AG04449 (cell line): ENCODE measurements around the gene SARNP.

Experiments used
- CTCF ChIA-PET: fragments of 350-600 bp; formaldehyde crosslinking; extraction: SDS; loops from one replicate; lab custom pipeline; 2021; ENCODE audit warnings: antibody characterized with exemption; lab: Yijun Ruan, JAX
- POLR2A ChIA-PET: fragments of 400-600, 350-600 bp; formaldehyde crosslinking; extraction: SDS; loops from one replicate; lab custom pipeline; 2020; ENCODE audit warnings: antibody characterized with exemption, inconsistent platforms; lab: Yijun Ruan, JAX
- DNase-seq: peaks from one replicate; pipeline ENCODE4 v3.0.0-alpha.2; 2010; ENCODE audit warnings: low read depth, low spot score
- H3K4me3 ChIP-seq: 2 replicates; pipeline ENCODE4 v1.5.1; 2011; ENCODE audit warnings: low read depth, mild to moderate bottlenecking, control low read depth, low read length
- CTCF ChIP-seq: IDR thresholded peaks from one replicate; pipeline ENCODE4 v1.5.1; 2011; ENCODE audit warnings: mild to moderate bottlenecking, moderate library complexity, low read length, control low read depth, inconsistent platforms; ENCODE audit not compliant: insufficient read depth; ENCODE audit errors: missing control alignments

SARNP gene

GRCh38 chr12:55748230-55748993 lies 69.1 kb downstream of the SARNP start:
- POLR2A ChIA-PET = interaction anchor here (0.7 kb wide), 1 partner anchor 9 kb away, joined by 5 read pairs; no protein-coding TSS in a partner anchor
- H3K4me3 ChIP-seq = no peak overlapping the region

GRCh38 chr12:55746913-55747231 lies 70.7 kb downstream of the SARNP start:
- CTCF ChIA-PET = interaction anchor here (1.1 to 8.5 kb wide), 8 partner anchors 9 to 283 kb away, joined by 3 to 60 read pairs (median 4); no protein-coding TSS in a partner anchor
- no peak overlapping the region for H3K4me3 ChIP-seq

More at GRCh38 chr12:55748230-55748993, 69.1 kb downstream of the SARNP start:
- CTCF ChIA-PET = interaction anchor here (0.5 to 8.5 kb wide), 8 partner anchors 8 to 192 kb away, joined by 3 to 60 read pairs (median 5); no protein-coding TSS in a partner anchor
- TF ChIP-seq CTCF = no peak
- DNase-seq = no peak

GRCh38 chr12:55746174-55746912 lies 71.2 kb downstream of the SARNP start:
- no peak for TF ChIP-seq CTCF
- CTCF ChIA-PET = interaction anchor here (1.0 to 8.5 kb wide), 7 partner anchors 9 to 284 kb away, joined by 3 to 60 read pairs (median 10); no protein-coding TSS in a partner anchor
- no peak for DNase-seq
- POLR2A ChIA-PET = interaction anchor here (0.7 to 1.4 kb wide), 4 partner anchors 10 to 85 kb away, joined by 3 to 4 read pairs (median 3); partner anchors contain the start of genes CD63 and DNAJC14
- H3K4me3 ChIP-seq = no peak overlapping the region

More at GRCh38 chr12:55746913-55747231, 70.7 kb downstream of the SARNP start:
- POLR2A ChIA-PET = interaction anchor here (0.9 to 1.1 kb wide), 2 partner anchors 10 to 82 kb away, joined by 3 read pairs; partner anchors contain the start of gene DNAJC14
- DNase-seq = no peak
- no peak for TF ChIP-seq CTCF

GRCh38 chr12:55745361-55746173 lies 72.0 kb downstream of the SARNP start:
- no peak for TF ChIP-seq CTCF
- peak overlapping the region; percentile 43 for H3K4me3 ChIP-seq
- CTCF ChIA-PET = interaction anchor here (0.8 to 8.5 kb wide), 11 partner anchors 8 to 284 kb away, joined by 3 to 60 read pairs (median 5); partner anchors contain the start of gene MMP19
- DNase-seq = no peak
- POLR2A ChIA-PET = interaction anchor here (0.5 to 3.2 kb wide), 6 partner anchors 8 to 85 kb away, joined by 3 to 15 read pairs (median 4); partner anchors contain the start of genes CD63 and DNAJC14

- H3K4me3 ChIP-seq = peak overlapping the region; percentile 75
- ChIA-PET POLR2A (interaction anchor here (0.5 to 3.2 kb wide), 3 partner anchors 9 to 50 kb away, joined by 3 to 15 read pairs (median 3); partner anchors contain the start of gene CD63), CTCF (interaction anchor here (0.9 to 8.5 kb wide), 15 partner anchors 7 to 297 kb away, joined by 3 to 60 read pairs (median 5); partner anchors contain the start of genes DGKA and MMP19)
- DNase-seq = no peak
- TF ChIP-seq CTCF = no peak
These were observed 73.0 kb downstream of the SARNP start for GRCh38 chr12:55744340-55745030.
